Neural progenitor cell (in vitro differentiated cells): ENCODE measurements around the gene B3GAT3. TPM values are rescaled to one million over a fixed set of nuclear protein-coding genes. Genes with fewer than 3 reads are reported as not detected.

Source experiments
- DNase-seq: peaks from one replicate; pipeline ENCODE4 v3.0.0-alpha.2; 2016; ENCODE audit warnings: low spot score
- H2AFZ ChIP-seq: fragments of 200-600 bp; sonication (generic); replicated peaks from 2 replicates; pipeline ENCODE4 v1.6.1; 2016; ENCODE audit warnings: antibody characterized with exemption
- H3F3A ChIP-seq: fragments of 200-600 bp; sonication (generic); 2 replicates; pipeline ENCODE4 v1.6.1; 2016; ENCODE audit warnings: antibody characterized with exemption, low read depth
- H3K27ac ChIP-seq: fragments of 200-600 bp; sonication (generic); 2 replicates; pipeline ENCODE4 v1.5.1; 2016; ENCODE audit warnings: mild to moderate bottlenecking
- H3K27me3 ChIP-seq: fragments of 200-600 bp; sonication (generic); 2 replicates; pipeline ENCODE4 v1.6.1; 2016; ENCODE audit warnings: mild to moderate bottlenecking, moderate library complexity
- H3K36me3 ChIP-seq: fragments of 200-600 bp; sonication (generic); 2 replicates; pipeline ENCODE4 v1.5.1; 2016
- H3K4me1 ChIP-seq: fragments of 200-600 bp; sonication (generic); 2 replicates; pipeline ENCODE4 v1.6.1; 2016; ENCODE audit warnings: mixed run types
- H3K4me2 ChIP-seq: fragments of 200-600 bp; sonication (generic); 2 replicates; pipeline ENCODE4 v1.6.1; 2016
- H3K4me3 ChIP-seq: fragments of 200-600 bp; sonication (generic); 2 replicates; pipeline ENCODE4 v1.5.1; 2016
- H3K79me2 ChIP-seq: fragments of 200-600 bp; sonication (generic); 2 replicates; pipeline ENCODE4 v1.6.1; 2016; ENCODE audit warnings: low read depth
- H3K9ac ChIP-seq: fragments of 200-600 bp; sonication (generic); 2 replicates; pipeline ENCODE4 v1.6.1; 2016
- H3K9me3 ChIP-seq: fragments of 200-600 bp; sonication (generic); 2 replicates; pipeline ENCODE4 v1.5.1; 2016; ENCODE audit warnings: low read depth
- H4K20me1 ChIP-seq: fragments of 200-600 bp; sonication (generic); 2 replicates; pipeline ENCODE4 v1.6.1; 2016; ENCODE audit warnings: low read depth
- H3K27ac Mint-ChIP-seq: 3 replicates; pipeline ENCODE4 v1.8.0; 2021; ENCODE audit warnings: mixed read lengths
- H3K27me3 Mint-ChIP-seq: 2 replicates; pipeline ENCODE4 v1.8.0; 2022; ENCODE audit warnings: low read depth, mild to moderate bottlenecking, inconsistent platforms, moderate library complexity, mixed read lengths; ENCODE audit not compliant: insufficient read depth
- H3K36me3 Mint-ChIP-seq: 3 replicates; pipeline ENCODE4 v1.8.0; 2021; ENCODE audit warnings: mixed read lengths
- H3K4me1 Mint-ChIP-seq: 3 replicates; pipeline ENCODE4 v1.8.0; 2021; ENCODE audit warnings: mixed read lengths
- H3K4me3 Mint-ChIP-seq: 3 replicates; pipeline ENCODE4 v1.8.0; 2021; ENCODE audit warnings: mild to moderate bottlenecking, moderate library complexity, mixed read lengths
- H3K9me3 Mint-ChIP-seq: 3 replicates; pipeline ENCODE4 v1.8.0; 2020; ENCODE audit warnings: mixed read lengths
- EZH2 ChIP-seq: fragments of 200-600 bp; sonication (generic); IDR thresholded peaks from 2 replicates; pipeline ENCODE4 v1.6.1; 2017; ENCODE audit warnings: antibody characterized with exemption, mild to moderate bottlenecking, moderate library complexity
- EZH2phosphoT487 ChIP-seq: fragments of 200-600 bp; sonication (generic); IDR thresholded peaks from 2 replicates; pipeline ENCODE4 v1.6.1; 2017; ENCODE audit warnings: antibody characterized with exemption
- total RNA-seq: library from RNA; depleted of rRNA; stranded (reverse); fragments of >200 nt; gene quantifications from 2 replicates; pipeline ENCODE4 v1.2.3, GENCODE V29; 2015; ENCODE audit warnings: low replicate concordance
- TF ChIP-seq, protein P1 (sequence below): fragments of 200-600 bp; sonication (generic); IDR thresholded peaks from 2 replicates; pipeline ENCODE4 v1.5.1; 2017; ENCODE audit warnings: antibody characterized with exemption, mild to moderate bottlenecking

The B3GAT3 gene
- total RNA-seq, 1 donor from 2014 or later, result 21.2 TPM

GRCh38 chr11:62608776-62609175 is 13.0 kb downstream of the B3GAT3 start:
- Histone ChIP-seq H2AFZ (no peak overlapping the region), H3K9ac (no peak overlapping the region), H3K4me2 (no peak overlapping the region), H3K4me1 (peaks cover 23% of the 10 kb centered on the region), H3K79me2 (no peaks in the 10 kb centered on the region), H4K20me1 (no peaks in the 10 kb centered on the region), H3K36me3 (no peaks in the 10 kb centered on the region), H3K4me3 (no peak overlapping the region), H3F3A (peaks cover 32% of the 10 kb centered on the region), H3K27me3 (peaks cover 18% of the 10 kb centered on the region), H3K9me3 (no peaks in the 10 kb centered on the region), H3K27ac (no peak overlapping the region)
- no peak overlapping the region for H3K4me3 Mint-ChIP-seq
- peaks cover 5% of the 10 kb centered on the region for H3K27me3 Mint-ChIP-seq
- no peaks in the 10 kb centered on the region for H3K9me3 Mint-ChIP-seq
- no peak overlapping the region for H3K27ac Mint-ChIP-seq
- H3K4me1 Mint-ChIP-seq, result peaks cover 44% of the 10 kb centered on the region
- TF ChIP-seq EZH2phosphoT487 (no peak), EZH2 (no peak)
- TF ChIP-seq, protein P1, sequence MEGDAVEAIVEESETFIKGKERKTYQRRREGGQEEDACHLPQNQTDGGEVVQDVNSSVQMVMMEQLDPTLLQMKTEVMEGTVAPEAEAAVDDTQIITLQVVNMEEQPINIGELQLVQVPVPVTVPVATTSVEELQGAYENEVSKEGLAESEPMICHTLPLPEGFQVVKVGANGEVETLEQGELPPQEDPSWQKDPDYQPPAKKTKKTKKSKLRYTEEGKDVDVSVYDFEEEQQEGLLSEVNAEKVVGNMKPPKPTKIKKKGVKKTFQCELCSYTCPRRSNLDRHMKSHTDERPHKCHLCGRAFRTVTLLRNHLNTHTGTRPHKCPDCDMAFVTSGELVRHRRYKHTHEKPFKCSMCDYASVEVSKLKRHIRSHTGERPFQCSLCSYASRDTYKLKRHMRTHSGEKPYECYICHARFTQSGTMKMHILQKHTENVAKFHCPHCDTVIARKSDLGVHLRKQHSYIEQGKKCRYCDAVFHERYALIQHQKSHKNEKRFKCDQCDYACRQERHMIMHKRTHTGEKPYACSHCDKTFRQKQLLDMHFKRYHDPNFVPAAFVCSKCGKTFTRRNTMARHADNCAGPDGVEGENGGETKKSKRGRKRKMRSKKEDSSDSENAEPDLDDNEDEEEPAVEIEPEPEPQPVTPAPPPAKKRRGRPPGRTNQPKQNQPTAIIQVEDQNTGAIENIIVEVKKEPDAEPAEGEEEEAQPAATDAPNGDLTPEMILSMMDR, result no peak
- H3K36me3 Mint-ChIP-seq, result peaks cover 7% of the 10 kb centered on the region
- no peak for DNase-seq

- H3K4me1 ChIP-seq, result peaks cover 25% of the 10 kb centered on the region
- peak overlapping the region; percentile 9 for H3K27ac Mint-ChIP-seq
- H3K36me3 Mint-ChIP-seq, result peaks cover 11% of the 10 kb centered on the region
- H3K4me3 ChIP-seq, result no peak overlapping the region
- H2AFZ ChIP-seq, result no peak overlapping the region
- H3K36me3 ChIP-seq, result no peaks in the 10 kb centered on the region
- H3K9me3 ChIP-seq, result no peaks in the 10 kb centered on the region
- TF ChIP-seq EZH2phosphoT487 (no peak), EZH2 (no peak)
- TF ChIP-seq, protein P1, result no peak
- no peak overlapping the region for H3K4me2 ChIP-seq
- peaks cover 51% of the 10 kb centered on the region for H3K4me1 Mint-ChIP-seq
- H4K20me1 ChIP-seq, result no peaks in the 10 kb centered on the region
- peaks cover 35% of the 10 kb centered on the region for H3F3A ChIP-seq
- no peak overlapping the region for H3K27ac ChIP-seq
- no peaks in the 10 kb centered on the region for H3K9me3 Mint-ChIP-seq
- no peak overlapping the region for H3K9ac ChIP-seq
- H3K27me3 Mint-ChIP-seq, result peaks cover 5% of the 10 kb centered on the region
- no peaks in the 10 kb centered on the region for H3K79me2 ChIP-seq
- H3K4me3 Mint-ChIP-seq, result no peak overlapping the region
- H3K27me3 ChIP-seq, result peaks cover 28% of the 10 kb centered on the region
- no peak for DNase-seq
Observed at GRCh38 chr11:62607714-62608113, 14.1 kb downstream of the B3GAT3 start.

GRCh38 chr11:62605902-62606301 is 15.9 kb downstream of the B3GAT3 start:
- peaks cover 39% of the 10 kb centered on the region for H3F3A ChIP-seq
- peak overlapping the region; percentile 43 for H3K4me3 Mint-ChIP-seq

DNA sequence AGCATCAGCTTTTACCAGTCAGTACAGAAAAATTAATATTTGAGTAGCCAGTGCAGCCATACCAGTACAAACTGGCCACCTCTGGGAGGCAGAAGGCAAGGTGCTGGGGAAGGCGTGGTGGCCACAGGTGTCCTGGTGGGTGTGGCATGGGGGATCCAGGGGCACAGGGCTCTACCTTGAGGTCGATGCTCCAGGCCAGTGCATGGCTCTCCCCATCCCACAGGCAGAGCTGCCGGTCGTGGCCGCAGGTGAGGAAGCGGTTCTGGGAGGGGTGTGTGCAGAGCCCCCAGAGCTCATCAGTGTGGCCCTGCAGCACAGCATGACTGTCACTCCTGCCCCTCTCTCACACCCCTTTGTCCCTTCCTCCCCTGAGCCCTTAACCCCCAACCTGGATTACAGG is 16.3 kb downstream of the B3GAT3 start:
- Histone ChIP-seq H3K27ac (no peak overlapping the region), H3K9ac (no peak overlapping the region), H3K36me3 (no peaks in the 10 kb centered on the region), H3K4me2 (no peak overlapping the region), H3K27me3 (peaks cover 22% of the 10 kb centered on the region), H3K79me2 (peaks cover 10% of the 10 kb centered on the region), H4K20me1 (peaks cover 3% of the 10 kb centered on the region), H3K9me3 (no peaks in the 10 kb centered on the region), H3K4me3 (no peak overlapping the region), H3K4me1 (peaks cover 25% of the 10 kb centered on the region), H2AFZ (no peak overlapping the region), H3F3A (peaks cover 39% of the 10 kb centered on the region)
- no peaks in the 10 kb centered on the region for H3K9me3 Mint-ChIP-seq
- TF ChIP-seq EZH2, result no peak
- TF ChIP-seq EZH2phosphoT487, result no peak
- TF ChIP-seq, protein P1, result no peak
- H3K4me1 Mint-ChIP-seq, result peaks cover 45% of the 10 kb centered on the region
- H3K27ac Mint-ChIP-seq, result peak overlapping the region; percentile 59
- peaks cover 13% of the 10 kb centered on the region for H3K36me3 Mint-ChIP-seq
- peaks cover 6% of the 10 kb centered on the region for H3K27me3 Mint-ChIP-seq
- no peak for DNase-seq
- peak overlapping the region; percentile 47 for H3K4me3 Mint-ChIP-seq

More at GRCh38 chr11:62605902-62606301, 15.9 kb downstream of the B3GAT3 start:
- Mint-ChIP-seq H3K27me3 (peaks cover 6% of the 10 kb centered on the region), H3K36me3 (peaks cover 11% of the 10 kb centered on the region), H3K27ac (peak overlapping the region; percentile 33), H3K4me1 (peaks cover 45% of the 10 kb centered on the region), H3K9me3 (no peaks in the 10 kb centered on the region)
- Histone ChIP-seq H3K9ac (no peak overlapping the region), H2AFZ (no peak overlapping the region), H3K9me3 (no peaks in the 10 kb centered on the region), H3K4me1 (peaks cover 25% of the 10 kb centered on the region), H3K79me2 (peaks cover 6% of the 10 kb centered on the region), H3K4me2 (no peak overlapping the region), H3K36me3 (no peaks in the 10 kb centered on the region), H3K27me3 (peaks cover 24% of the 10 kb centered on the region), H3K4me3 (no peak overlapping the region), H3K27ac (no peak overlapping the region), H4K20me1 (no peaks in the 10 kb centered on the region)
- no peak for TF ChIP-seq EZH2phosphoT487
- no peak for DNase-seq
